PC-9 (cell line): ENCODE data around the gene EIF5B. TPM values are rescaled to one million over a fixed set of nuclear protein-coding genes. Genes with fewer than 3 reads are reported as not detected.

Experiments
- BruUV-seq: library from RNA; stranded (reverse); fragments of 400-500 nt; replicated peaks from 2 replicates; lab custom pipeline; 2021; lab: Mats Ljungman, UMichigan
- CTCF ChIA-PET: fragments of 300-600 bp; sonication (Branson Sonifier 250); formaldehyde crosslinking; loops from one replicate; lab custom pipeline; 2022; ENCODE audit warnings: antibody characterized with exemption; lab: Charles Lee
- POLR2A ChIA-PET: fragments of 300-600 bp; sonication (Branson Sonifier 250); formaldehyde crosslinking; loops from one replicate; lab custom pipeline; 2022; ENCODE audit warnings: antibody characterized with exemption; ENCODE audit not compliant: unreplicated experiment; lab: Charles Lee
- DNase-seq, 2 experiments: peaks; one replicate each; pipeline versions ENCODE4 v3.0.0 to v3.0.0-alpha.2; 2015 to 2022; ENCODE audit warnings: mixed read lengths in 1 of 2
- H2AFZ ChIP-seq: fragments of 200-600 bp; sonication (generic); 2 replicates; pipeline ENCODE4 v1.8.1; 2017; ENCODE audit warnings: antibody characterized with exemption
- H3F3A ChIP-seq: fragments of 200-600 bp; sonication (generic); 2 replicates; pipeline ENCODE4 v1.8.1; 2017; ENCODE audit warnings: antibody characterized with exemption, mild to moderate bottlenecking, low read depth; ENCODE audit not compliant: insufficient read depth
- H3K27ac ChIP-seq: fragments of 200-600 bp; sonication (generic); 2 replicates; pipeline ENCODE4 v1.6.1; 2016; ENCODE audit warnings: mixed run types
- H3K27me3 ChIP-seq: fragments of 200-600 bp; sonication (generic); 2 replicates; pipeline ENCODE4 v1.6.1; 2016; ENCODE audit warnings: low read depth, mixed run types; ENCODE audit not compliant: insufficient read depth
- H3K36me3 ChIP-seq: fragments of 200-600 bp; sonication (generic); 2 replicates; pipeline ENCODE4 v1.6.1; 2016; ENCODE audit warnings: low read depth, mixed run types
- H3K4me1 ChIP-seq: fragments of 200-600 bp; sonication (generic); replicated peaks from 2 replicates; pipeline ENCODE4 v1.6.1; 2016; ENCODE audit warnings: mixed run types; ENCODE audit not compliant: insufficient read depth
- H3K4me2 ChIP-seq: fragments of 200-600 bp; sonication (generic); 2 replicates; pipeline ENCODE4 v1.6.1; 2017; ENCODE audit warnings: mixed run types
- H3K4me3 ChIP-seq: fragments of 200-600 bp; sonication (generic); 2 replicates; pipeline ENCODE4 v1.6.1; 2016; ENCODE audit warnings: mixed run types
- H3K79me2 ChIP-seq: fragments of 200-600 bp; sonication (generic); 2 replicates; pipeline ENCODE4 v1.6.1; 2017; ENCODE audit warnings: low read depth, mixed run types
- H3K9me2 ChIP-seq: fragments of 200-600 bp; sonication (generic); 2 replicates; pipeline ENCODE4 v1.8.1; 2017; ENCODE audit warnings: mild to moderate bottlenecking; ENCODE audit not compliant: insufficient read depth
- H3K9me3 ChIP-seq: fragments of 200-600 bp; sonication (generic); 2 replicates; pipeline ENCODE4 v1.8.1; 2016; ENCODE audit warnings: low read depth; ENCODE audit not compliant: insufficient read depth
- H4K20me1 ChIP-seq: fragments of 200-600 bp; sonication (generic); 2 replicates; pipeline ENCODE4 v1.8.1; 2017; ENCODE audit not compliant: insufficient read depth
- CTCF ChIP-seq: fragments of 200-600 bp; sonication (generic); conservative IDR thresholded peaks from 2 replicates; pipeline ENCODE4 v1.6.1; 2017; ENCODE audit warnings: mixed run types, antibody characterized with exemption, mild to moderate bottlenecking, moderate library complexity
- EZH2 ChIP-seq: fragments of 200-600 bp; sonication (generic); IDR thresholded peaks from 2 replicates; pipeline ENCODE4 v1.8.0; 2017; ENCODE audit warnings: antibody characterized with exemption, low read depth
- intact Hi-C: fragments of 100-400 bp; cut with micrococcal nuclease; formaldehyde crosslinking; loops from one replicate; pipeline ENCODE4 v1.10.0; 2022; ENCODE audit not compliant: unreplicated experiment
- total RNA-seq: library from RNA; stranded (reverse); gene quantifications from 2 replicates; pipeline ENCODE4 v1.2.3, GENCODE V29; 2021

Gene EIF5B
- total RNA-seq, 1 experiment from 2014 or later = 56.7 TPM

- Histone ChIP-seq H3K4me2 (no peak overlapping the region), H3K4me3 (no peak overlapping the region), H3K36me3 (peaks cover 73% of the 10 kb centered on the region), H2AFZ (no peak overlapping the region), H3K9me3 (no peaks in the 10 kb centered on the region), H3K27me3 (no peaks in the 10 kb centered on the region), H3K79me2 (no peaks in the 10 kb centered on the region), H3F3A (peaks cover 35% of the 10 kb centered on the region), H3K9me2 (no peaks in the 10 kb centered on the region), H3K4me1 (peaks cover 15% of the 10 kb centered on the region), H3K27ac (no peak overlapping the region), H4K20me1 (peaks cover 12% of the 10 kb centered on the region; the same call in 1 of the 2 replicates)
- ChIA-PET CTCF (no interaction called here), POLR2A (no interaction called here)
- BruUV-seq = no TSS peak
- intact Hi-C loops = no loop called here
- no peak for DNase-seq
- no peak for TF ChIP-seq CTCF
- no peak for TF ChIP-seq EZH2
These were observed 64.7 kb downstream of the EIF5B start for GRCh38 chr2:99401841-99402240.

DNA sequence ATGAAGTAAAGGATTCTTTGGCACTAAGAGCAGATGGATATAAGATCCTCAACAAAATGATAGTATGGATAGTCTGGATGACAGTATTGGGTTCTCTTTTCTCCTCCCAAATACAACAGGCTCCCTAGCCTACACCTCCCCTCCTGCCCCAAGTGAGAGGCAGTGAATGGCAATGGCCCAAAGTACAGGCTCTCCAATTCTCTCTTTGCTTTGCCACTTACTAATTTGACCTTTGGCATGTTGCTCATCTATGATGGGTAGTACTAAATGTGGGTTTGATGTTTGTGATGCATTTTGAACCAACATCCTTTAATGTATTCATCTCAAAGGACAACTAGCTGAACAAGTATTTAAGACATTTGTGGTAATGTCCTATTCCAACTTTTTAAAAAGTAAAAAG, 65.9 kb downstream of the EIF5B start:
- intact Hi-C loops = no loop called here
- no peak overlapping the region for H3K27ac ChIP-seq
- no peaks in the 10 kb centered on the region for H3K9me3 ChIP-seq
- H4K20me1 ChIP-seq = peaks cover 12% of the 10 kb centered on the region; the same call in 1 of the 2 replicates
- H2AFZ ChIP-seq = no peak overlapping the region
- no peak overlapping the region for H3K4me3 ChIP-seq
- H3K4me2 ChIP-seq = no peak overlapping the region
- DNase-seq = no peak
- TF ChIP-seq EZH2 (no peak), CTCF (no peak)
- peaks cover 15% of the 10 kb centered on the region for H3K4me1 ChIP-seq
- peaks cover 28% of the 10 kb centered on the region for H3F3A ChIP-seq
- no TSS peak for BruUV-seq
- no peaks in the 10 kb centered on the region for H3K79me2 ChIP-seq
- H3K36me3 ChIP-seq = peaks cover 69% of the 10 kb centered on the region
- CTCF ChIA-PET = no interaction called here
- POLR2A ChIA-PET = no interaction called here
- no peaks in the 10 kb centered on the region for H3K27me3 ChIP-seq
- no peaks in the 10 kb centered on the region for H3K9me2 ChIP-seq

DNA sequence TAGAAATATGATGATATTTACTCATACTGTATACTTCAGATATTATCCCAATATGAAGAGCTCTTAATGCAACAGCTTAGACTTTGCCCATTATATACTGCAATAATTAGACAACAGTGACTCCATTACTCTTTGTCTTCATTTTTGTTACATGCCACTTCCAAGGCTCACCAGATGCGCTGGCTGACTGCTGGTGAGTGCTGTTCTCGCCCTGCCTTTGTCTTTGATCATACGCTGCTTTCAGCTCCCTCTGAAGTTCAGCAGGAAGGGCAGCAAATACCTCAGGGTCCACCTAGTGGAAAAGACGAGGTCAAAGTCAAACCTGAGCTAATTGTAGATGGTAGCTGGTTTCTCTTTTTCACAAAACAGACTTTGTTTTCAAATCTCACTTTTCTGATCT, 66.3 kb downstream of the EIF5B start:
- H3K36me3 ChIP-seq = peaks cover 66% of the 10 kb centered on the region
- no peaks in the 10 kb centered on the region for H3K79me2 ChIP-seq
- no peak for DNase-seq
- POLR2A ChIA-PET = interaction anchor here (0.5 kb wide), 1 partner anchor 20 kb away, joined by 7 read pairs; no protein-coding TSS in a partner anchor
- CTCF ChIA-PET = interaction anchor here (0.7 kb wide), 1 partner anchor 66 kb away, joined by 3 read pairs; the partner anchor contains the start of gene EIF5B
- intact Hi-C loops = no loop called here
- peaks cover 15% of the 10 kb centered on the region for H3K4me1 ChIP-seq
- no peaks in the 10 kb centered on the region for H3K9me2 ChIP-seq
- H3K4me3 ChIP-seq = no peak overlapping the region
- BruUV-seq = no TSS peak
- no peak overlapping the region for H2AFZ ChIP-seq
- TF ChIP-seq EZH2 (no peak), CTCF (no peak)
- no peak overlapping the region for H3K4me2 ChIP-seq
- peaks cover 12% of the 10 kb centered on the region; the same call in 1 of the 2 replicates for H4K20me1 ChIP-seq
- H3F3A ChIP-seq = peaks cover 30% of the 10 kb centered on the region
- no peaks in the 10 kb centered on the region for H3K27me3 ChIP-seq
- no peak overlapping the region for H3K27ac ChIP-seq
- H3K9me3 ChIP-seq = no peaks in the 10 kb centered on the region
